HG02870 (cell line): Measurements from ENCODE around the gene KRTAP10-11.

Experiments
- ATAC-seq: cut with Tn5 transposase; IDR thresholded peaks from one replicate; pipeline ENCODE4 v1.9.1; 2021; ENCODE audit warnings: mild to moderate bottlenecking, moderate library complexity; ENCODE audit not compliant: unreplicated experiment

KRTAP10-11 gene

GRCh38 chr21:44694776-44695175 is 48.6 kb downstream of the KRTAP10-11 start:
- ATAC-seq: no peak

- ATAC-seq: no peak
Measured at GRCh38 chr21:44695184-44695583, 49.0 kb downstream of the KRTAP10-11 start.

GRCh38 chr21:44695641-44696040 is 49.4 kb downstream of the KRTAP10-11 start:
- no peak for ATAC-seq

DNA sequence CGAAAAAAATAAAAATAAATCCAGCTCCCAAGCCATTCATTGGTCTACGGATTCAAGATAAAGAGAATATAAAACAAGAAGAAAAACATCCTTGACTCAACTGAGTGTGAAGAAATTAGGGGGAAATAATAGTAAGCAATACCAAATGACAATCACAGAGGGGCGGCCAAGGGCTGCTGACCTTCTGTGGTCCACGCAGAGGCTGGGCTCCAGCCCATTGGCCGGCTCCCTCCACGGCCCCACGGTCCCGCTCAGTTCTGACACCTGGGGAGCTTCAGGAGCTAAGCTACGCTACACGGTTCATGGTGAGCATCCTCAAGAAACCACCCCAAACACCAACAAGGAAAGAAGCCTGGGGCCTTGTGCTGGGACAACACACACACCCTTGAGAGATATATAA is 50.4 kb downstream of the KRTAP10-11 start:
- no peak for ATAC-seq
